NCI-H146 treated with DMSO at 0.1 percent for 48 hours (cell line): ENCODE data around the gene WEE2.
"Not testable (repeated sequence)": the region's sequence is repeated elsewhere in the genome, so short reads cannot be mapped to it uniquely, and the experiment has no call there.

ENCODE experiments used
- DNase-seq: peaks from one replicate; lab custom pipeline; 2025; ENCODE audit not compliant: unreplicated experiment; lab: John Stamatoyannopoulos, UW

Gene WEE2

GRCh38 chr7:141712603-141713255 lies 4.6 kb downstream of the WEE2 start:
- DNase-seq, result no peak

GRCh38 chr7:141713890-141714289 lies 5.7 kb downstream of the WEE2 start:
- no peak for DNase-seq

- DNase-seq, result no peak
Measured at GRCh38 chr7:141714571-141714970, 6.4 kb downstream of the WEE2 start.

DNA sequence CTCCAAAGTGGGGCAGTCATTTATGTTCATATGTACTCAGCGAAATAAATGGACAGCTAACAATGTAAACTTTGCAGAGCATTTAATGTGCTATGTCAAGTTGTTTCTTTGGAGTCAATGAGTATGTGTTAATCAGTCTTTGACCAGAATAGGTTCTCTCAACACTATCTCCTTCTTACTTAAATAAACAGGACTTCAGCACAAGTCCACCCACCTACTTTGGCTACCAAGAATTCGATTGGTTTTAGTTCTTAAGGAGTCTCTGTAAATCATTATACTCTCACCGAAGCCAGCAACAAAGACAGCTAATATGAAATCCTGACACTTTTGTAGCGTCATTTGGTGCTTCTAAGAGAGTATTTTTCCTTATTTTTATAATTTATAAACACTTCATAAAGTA lies 6.9 kb downstream of the WEE2 start:
- DNase-seq, result no peak

- no peak for DNase-seq
Measured at GRCh38 chr7:141715794-141716689, 7.9 kb downstream of the WEE2 start.

DNA sequence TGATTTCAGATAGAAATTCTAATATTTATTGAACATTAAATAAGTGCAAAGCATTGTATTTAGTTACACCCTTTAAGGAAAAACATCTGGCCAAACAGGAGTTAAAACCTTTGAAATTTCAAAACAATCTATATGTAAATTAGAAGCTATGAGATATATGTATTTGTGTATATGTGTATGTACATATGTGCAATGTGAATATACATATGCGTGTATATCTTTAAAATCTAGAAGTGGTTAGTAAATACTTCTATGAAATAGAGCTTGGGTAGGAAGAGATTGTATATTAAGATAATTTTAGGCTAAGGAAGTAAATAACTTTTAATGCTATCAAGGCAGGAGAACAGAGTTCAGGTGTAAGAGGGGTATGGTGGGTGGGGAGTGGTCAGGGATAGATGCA lies 9.3 kb downstream of the WEE2 start:
- DNase-seq, result no peak

DNA sequence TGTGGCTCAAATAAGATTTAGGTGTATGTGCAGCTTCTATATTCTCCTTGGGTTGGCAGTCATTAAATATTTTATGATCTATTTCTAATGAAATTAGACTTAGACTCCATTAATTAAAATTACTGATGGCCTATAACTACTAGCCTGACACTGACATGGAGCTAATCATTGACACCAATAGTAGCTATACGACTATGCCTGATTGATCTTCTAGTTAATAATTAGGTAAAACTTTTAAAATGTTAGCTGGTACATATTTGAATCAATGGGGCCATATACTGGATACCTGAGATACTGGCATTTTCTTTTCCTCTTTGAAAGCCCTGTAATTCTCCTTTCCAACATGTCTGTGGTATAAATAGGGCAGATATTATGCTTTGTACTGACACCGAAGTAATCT lies 14.4 kb downstream of the WEE2 start:
- DNase-seq, result no peak

- DNase-seq, result no peak
Measured at GRCh38 chr7:141729020-141729419, 20.9 kb downstream of the WEE2 start.

GRCh38 chr7:141731476-141732149 lies 23.5 kb downstream of the WEE2 start:
- DNase-seq, result no peak

GRCh38 chr7:141737118-141737835 lies 29.1 kb downstream of the WEE2 start:
- DNase-seq, result peak; percentile 49

DNA sequence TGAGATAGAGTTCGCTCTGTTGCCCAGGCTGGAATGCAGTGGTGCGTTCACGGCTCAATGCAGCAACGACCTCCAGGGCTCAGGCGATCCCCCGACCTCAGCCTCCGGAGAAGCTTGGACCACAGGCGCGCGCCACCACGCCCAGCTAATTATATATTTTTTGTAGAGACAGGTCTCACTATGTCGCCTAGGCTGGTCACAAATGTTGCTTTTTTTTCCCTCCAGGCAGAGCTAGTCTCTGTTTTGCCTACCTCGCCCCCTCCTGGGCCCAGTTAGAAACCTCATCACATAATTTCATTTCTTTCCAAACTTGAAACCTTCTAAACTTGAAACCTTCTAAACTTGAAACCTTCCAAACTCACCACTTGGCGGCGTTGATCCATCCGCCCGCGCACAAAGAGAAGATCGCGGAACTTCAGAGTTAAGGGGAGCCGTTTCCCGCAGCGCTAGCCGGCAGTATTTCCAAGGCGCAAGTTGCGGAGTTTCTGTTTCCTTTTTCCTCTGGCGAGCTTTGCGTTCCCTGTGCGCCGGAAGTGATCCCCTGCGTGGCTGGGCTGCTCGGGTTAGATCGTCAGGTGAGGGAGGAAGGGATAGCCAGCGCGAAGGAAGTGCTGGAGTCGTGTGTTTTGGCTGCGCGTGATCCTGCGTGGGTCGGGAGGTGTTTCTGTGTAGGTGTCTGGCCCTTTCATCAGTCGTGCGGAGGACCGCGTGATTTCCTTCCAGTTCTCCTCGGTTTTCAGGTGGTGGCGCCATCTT lies 29.9 kb downstream of the WEE2 start, which contains the start of gene SSBP1:
Gene SSBP1 (plus strand): TSS at position 523 of the 756 bp plus-strand sequence. CDS start 809 bp downstream, outside the sequence.
- peak; percentile 95 for DNase-seq

GRCh38 chr7:141738592-141739013 lies 30.4 kb downstream of the WEE2 start:
- no peak for DNase-seq

GRCh38 chr7:141739250-141739649 lies 31.1 kb downstream of the WEE2 start:
- no peak for DNase-seq

- no peak for DNase-seq
Measured at GRCh38 chr7:141742229-141742628, 34.1 kb downstream of the WEE2 start.

DNA sequence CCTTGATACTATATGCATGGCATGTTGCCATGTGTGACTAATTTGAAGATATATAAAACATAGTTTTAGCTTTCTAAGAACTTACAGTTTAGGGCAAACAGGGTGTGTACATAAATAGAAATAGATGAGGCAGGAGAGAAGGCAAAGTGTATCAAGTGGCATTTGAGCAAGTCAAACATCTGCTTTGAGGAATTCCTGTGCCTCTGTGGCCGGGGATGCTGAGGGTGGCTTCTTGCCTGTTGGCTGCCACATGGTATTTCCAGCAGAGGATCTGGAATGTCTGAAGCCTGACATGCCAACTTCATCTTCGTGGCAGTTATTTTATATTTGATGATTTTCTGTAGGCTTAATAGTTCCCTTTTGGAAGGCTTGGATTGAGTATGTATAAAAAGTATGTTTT lies 36.0 kb downstream of the WEE2 start:
- DNase-seq, result no peak

DNA sequence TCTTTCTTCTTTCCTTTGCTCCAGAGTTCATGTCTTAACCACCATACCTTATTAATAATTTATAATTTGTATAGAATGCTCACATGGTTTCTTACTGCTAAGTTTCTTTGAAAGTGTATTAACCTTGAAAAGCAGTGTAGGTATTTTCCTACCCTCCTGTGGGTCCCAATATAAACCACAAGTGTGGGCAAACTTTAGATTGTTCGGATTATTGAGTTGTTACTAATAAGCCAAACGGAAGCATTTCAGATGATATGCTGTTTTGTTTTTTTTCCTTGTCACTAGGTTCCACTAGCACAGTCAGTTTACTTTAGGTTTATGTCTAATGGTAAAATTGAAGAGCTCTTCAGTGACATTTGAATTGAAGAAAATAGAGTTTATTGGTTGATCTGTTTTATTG lies 40.2 kb downstream of the WEE2 start:
- no peak for DNase-seq

- DNase-seq, result not testable (repeated sequence)
Measured at GRCh38 chr7:141751904-141752303, 43.8 kb downstream of the WEE2 start.

GRCh38 chr7:141752634-141753033 lies 44.5 kb downstream of the WEE2 start:
- DNase-seq, result no peak

GRCh38 chr7:141754939-141755338 lies 46.8 kb downstream of the WEE2 start:
- no peak for DNase-seq

DNA sequence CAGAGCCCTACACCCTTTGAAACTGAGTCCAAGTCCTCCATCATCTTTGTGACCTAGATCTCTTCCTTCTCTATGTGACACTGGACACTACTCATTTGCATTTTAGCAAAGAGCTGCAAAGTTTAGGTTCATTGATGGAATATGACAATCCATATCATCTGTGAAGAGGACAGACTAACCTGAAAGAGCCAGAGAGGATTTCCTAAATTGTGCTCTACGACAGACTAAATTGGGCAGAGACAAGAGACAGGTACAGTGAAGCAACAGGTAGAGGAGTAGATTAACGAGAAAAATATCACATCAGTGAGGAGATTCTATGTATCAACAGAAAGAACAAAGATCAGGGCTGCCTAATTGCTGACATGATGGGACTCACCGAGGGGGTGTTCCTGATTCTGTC lies 55.6 kb downstream of the WEE2 start, which contains the start of gene TAS2R3:
Gene TAS2R3 (plus strand): TSS at position 301 of the 400 bp plus-strand sequence. CDS start 62 bp downstream, at position 363.
- DNase-seq, result no peak
